B cell (primary cell): Measurements from ENCODE around the gene ZCCHC2. TPM values are rescaled to one million over a fixed set of nuclear protein-coding genes. Genes with fewer than 3 reads are reported as not detected.

Source experiments
- ATAC-seq: fragments of 200-7000 bp; cut with Tn5 transposase; one replicate; pipeline ENCODE4 v1.10.0; 2021; ENCODE audit warnings: low read depth, mild to moderate bottlenecking, moderate number of reproducible peaks, moderate library complexity
- CTCF ChIA-PET: fragments of 350-600 bp; sonication (Branson Sonifier 250); formaldehyde crosslinking; loops from one replicate; lab custom pipeline; 2021; ENCODE audit warnings: antibody characterized with exemption, inconsistent platforms; lab: Charles Lee
- POLR2A ChIA-PET: fragments of 350-600 bp; sonication (Branson Sonifier 250); formaldehyde crosslinking; loops from one replicate; lab custom pipeline; 2021; ENCODE audit warnings: antibody characterized with exemption; lab: Charles Lee
- DNase-seq: peaks from one replicate; pipeline ENCODE4 v3.0.0; 2013
- H2AFZ ChIP-seq: 2 replicates; pipeline ENCODE4 v1.6.1; 2012; ENCODE audit warnings: mild to moderate bottlenecking, low read depth, low read length; ENCODE audit not compliant: insufficient read depth, poor library complexity, severe bottlenecking
- H3K27ac ChIP-seq, 2 donors: 1 replicate in 1 of 2; 2 replicates in 1 of 2; pipeline ENCODE4 v1.5.1; 2012 to 2013; ENCODE audit warnings: low read length in 2 of 2, mild to moderate bottlenecking in 2 of 2, moderate library complexity in 1 of 2
- H3K27me3 ChIP-seq, 4 experiments: fragments of 200-600 bp in 1 of 4; sonication (generic) in 1 of 4; replicated peaks in 1 of 4; 1 replicate in 2 of 4; 2 replicates in 2 of 4; pipeline versions ENCODE4 v1.6.1 to v1.7.0; 2013 to 2016; ENCODE audit warnings: low read length in 3 of 4, mild to moderate bottlenecking in 2 of 4, mixed read lengths in 1 of 4, moderate library complexity in 1 of 4; ENCODE audit not compliant: insufficient read depth in 4 of 4, control insufficient read depth in 3 of 4; ENCODE audit errors: control extremely low read depth in 1 of 4
- H3K36me3 ChIP-seq, 2 experiments: replicated peaks in 1 of 2; 1 replicate in 1 of 2; 2 replicates in 1 of 2; pipeline versions ENCODE4 v1.6.1 to v1.7.1; 2013; ENCODE audit warnings: low read length in 1 of 2; ENCODE audit not compliant: insufficient read depth in 2 of 2, control insufficient read depth in 1 of 2; ENCODE audit errors: control extremely low read depth in 1 of 2, extremely low read depth in 1 of 2
- H3K4me1 ChIP-seq, 2 donors: fragments of 200-600 bp in 1 of 2; sonication (generic) in 1 of 2; 1 replicate in 1 of 2; 2 replicates in 1 of 2; pipeline versions ENCODE4 v1.5.1 to v1.6.1; 2013 to 2017; ENCODE audit warnings: low read length in 2 of 2; ENCODE audit not compliant: control insufficient read depth in 2 of 2, insufficient read depth in 2 of 2
- H3K4me2 ChIP-seq: replicated peaks from 2 replicates; pipeline ENCODE3; 2012; ENCODE audit warnings: mild to moderate bottlenecking, low read depth, low read length; ENCODE audit not compliant: poor library complexity, severe bottlenecking
- H3K4me3 ChIP-seq, 5 experiments: fragments of 200-600 bp in 1 of 5; sonication (generic) in 1 of 5; 1 replicate in 3 of 5; 2 replicates in 2 of 5; pipeline versions ENCODE4 v1.5.1 to v1.7.0; 2011 to 2016; ENCODE audit warnings: low read length in 4 of 5, mild to moderate bottlenecking in 4 of 5, low read depth in 2 of 5, control low read depth in 1 of 5, moderate library complexity in 1 of 5; ENCODE audit not compliant: insufficient read depth in 1 of 5; ENCODE audit errors: control extremely low read depth in 1 of 5, extremely low read depth in 1 of 5
- H3K79me2 ChIP-seq: fragments of 200-600 bp; sonication (generic); one replicate; pipeline ENCODE4 v1.6.0; 2016; ENCODE audit warnings: low read length; ENCODE audit not compliant: control insufficient read depth, insufficient read depth
- H3K9ac ChIP-seq: fragments of 200-600 bp; sonication (generic); 2 replicates; pipeline ENCODE4 v1.6.1; 2017; ENCODE audit warnings: mild to moderate bottlenecking, low read length, moderate library complexity
- H3K9me3 ChIP-seq, 3 donors: one replicate each; pipeline versions ENCODE4 v1.6.1 to v1.7.1; 2013; ENCODE audit warnings: low read length in 2 of 3; ENCODE audit not compliant: control insufficient read depth in 2 of 3, insufficient read depth in 1 of 3; ENCODE audit errors: control extremely low read depth in 1 of 3
- H4K20me1 ChIP-seq: 2 replicates; pipeline ENCODE4 v1.6.0; 2012; ENCODE audit warnings: mild to moderate bottlenecking, low read length; ENCODE audit not compliant: insufficient read depth, control insufficient read depth, poor library complexity, severe bottlenecking
- H3K27ac Mint-ChIP-seq: one replicate; pipeline ENCODE4 v1.8.0; 2021; ENCODE audit warnings: mixed read lengths
- H3K27me3 Mint-ChIP-seq: one replicate; pipeline ENCODE4 v1.8.0; 2021; ENCODE audit warnings: mixed read lengths
- H3K4me1 Mint-ChIP-seq: one replicate; pipeline ENCODE4 v1.8.0; 2021; ENCODE audit warnings: mixed read lengths
- H3K4me3 Mint-ChIP-seq: one replicate; pipeline ENCODE4 v1.8.0; 2021; ENCODE audit warnings: mixed read lengths
- H3K9me3 Mint-ChIP-seq: one replicate; pipeline ENCODE4 v1.8.0; 2022; ENCODE audit warnings: mixed read lengths; ENCODE audit not compliant: insufficient read depth
- CTCF ChIP-seq: fragments of 200-600 bp; IDR thresholded peaks from one replicate; pipeline ENCODE4 v1.8.0; 2022; ENCODE audit warnings: antibody characterized with exemption, mild to moderate bottlenecking
- EZH2 ChIP-seq: IDR thresholded peaks from 2 replicates; pipeline ENCODE4 v1.6.1; 2012; ENCODE audit warnings: borderline replicate concordance, low read depth, mild to moderate bottlenecking, moderate library complexity, low read length; ENCODE audit not compliant: insufficient read depth, poor library complexity, severe bottlenecking
- WGBS: methylation state at CpG from one replicate; pipeline ENCODE4 v1.1.5; 2013; ENCODE audit warnings: missing lambda C conversion rate; ENCODE audit not compliant: insufficient coverage; 5-methylcytosine and 5-hydroxymethylcytosine counted together
- intact Hi-C: fragments of 100-400 bp; cut with micrococcal nuclease; formaldehyde crosslinking; loops from one replicate; pipeline ENCODE4 v1.10.0; 2022
- polyA plus RNA-seq: library from polyadenylated mRNA; depleted of rRNA; stranded (reverse); fragments of >200 nt; gene quantifications from 2 replicates; pipeline ENCODE4 v1.2.3, GENCODE V29; 2012
- total RNA-seq, 2 donors: library from RNA; stranded (reverse); fragments of 120-200 nt in 1 of 2; gene quantifications; 1 replicate in 1 of 2; 2 replicates in 1 of 2; pipeline versions ENCODE4 v1.2.3 to v1.2.4, GENCODE V29; 2013 to 2022

Gene ZCCHC2
- total and polyA plus RNA-seq, 2 donors (not counting 1 experiment from before 2014, with no cell fraction given), result 24.5 to 53.7 TPM

- ATAC-seq (no peak), DNase-seq (no peak)
- no peaks in the 10 kb centered on the region for H3K79me2 ChIP-seq
- ChIA-PET CTCF (no interaction called here), POLR2A (no interaction called here)
- H3K4me2 ChIP-seq, result no peak overlapping the region
- H3K27me3 ChIP-seq, result peaks cover 0 to 6% (median 3%) of the 10 kb centered on the region in 4 experiments
- Mint-ChIP-seq H3K4me1 (no peaks in the 10 kb centered on the region), H3K4me3 (no peak overlapping the region), H3K9me3 (no peaks in the 10 kb centered on the region), H3K27me3 (peaks cover 41% of the 10 kb centered on the region), H3K27ac (no peak overlapping the region)
- H3K27ac ChIP-seq, result no peak overlapping the region
- no peak overlapping the region for H3K4me3 ChIP-seq
- no peak for TF ChIP-seq CTCF
- H2AFZ ChIP-seq, result no peak overlapping the region
- no peaks in the 10 kb centered on the region for H3K36me3 ChIP-seq
- intact Hi-C loops, result no loop called here
- H3K9me3 ChIP-seq, result no peaks in the 10 kb centered on the region
- no peaks in the 10 kb centered on the region for H3K4me1 ChIP-seq
- H3K9ac ChIP-seq, result no peak overlapping the region
- H4K20me1 ChIP-seq, result no peaks in the 10 kb centered on the region
- 92% methylated on average over 13 of the region's 13 CpGs for WGBS
Measured at GRCh38 chr18:62603979-62604378, 81.2 kb downstream of the ZCCHC2 start.

- DNase-seq (no peak), ATAC-seq (no peak)
- TF ChIP-seq CTCF, result no peak
- no peak for TF ChIP-seq EZH2
- H3K27ac ChIP-seq, result no peak overlapping the region
- Mint-ChIP-seq H3K4me3 (no peak overlapping the region), H3K27ac (no peak overlapping the region), H3K9me3 (no peaks in the 10 kb centered on the region), H3K4me1 (no peaks in the 10 kb centered on the region), H3K27me3 (peaks cover 32% of the 10 kb centered on the region)
- no peak overlapping the region for H3K4me3 ChIP-seq
- POLR2A ChIA-PET, result no interaction called here
- H3K4me2 ChIP-seq, result no peak overlapping the region
- CTCF ChIA-PET, result no interaction called here
- H3K4me1 ChIP-seq, result no peaks in the 10 kb centered on the region
- no peak overlapping the region for H3K9ac ChIP-seq
- WGBS, result 92% methylated on average over 11 of the region's 12 CpGs
- H3K27me3 ChIP-seq, result peaks cover 0 to 5% (median 0%) of the 10 kb centered on the region in 4 experiments
- no peaks in the 10 kb centered on the region for H3K9me3 ChIP-seq
- no peaks in the 10 kb centered on the region for H3K36me3 ChIP-seq
- intact Hi-C loops, result no loop called here
- H4K20me1 ChIP-seq, result no peaks in the 10 kb centered on the region
- no peak overlapping the region for H2AFZ ChIP-seq
- H3K79me2 ChIP-seq, result no peaks in the 10 kb centered on the region
Measured at GRCh38 chr18:62605685-62606084, 82.9 kb downstream of the ZCCHC2 start.
